Astrocyte (in vitro differentiated cells and primary cell): ENCODE data around the gene RPLP1. TPM values are rescaled to one million over a fixed set of nuclear protein-coding genes. Genes with fewer than 3 reads are reported as not detected.

Source experiments
- DNase-seq: peaks from one replicate; pipeline ENCODE4 v3.0.0-alpha.2; 2010; ENCODE audit warnings: low read depth
- FAIRE-seq: peaks from 2 replicates; lab custom pipeline; 2011; peaks lifted over from hg19 to GRCh38; lab: Jason Lieb, UNC
- H2AFZ ChIP-seq: 2 replicates; pipeline ENCODE4 v1.6.0; 2012; ENCODE audit warnings: low read depth, low read length, inconsistent platforms
- H3K27ac ChIP-seq: 2 replicates; pipeline ENCODE4 v1.5.1; 2011; ENCODE audit warnings: low read depth, low read length, inconsistent platforms
- H3K27me3 ChIP-seq: 2 replicates; pipeline ENCODE4 v1.6.0; 2011; ENCODE audit warnings: low read length, inconsistent platforms; ENCODE audit not compliant: insufficient read depth
- H3K36me3 ChIP-seq: 2 replicates; pipeline ENCODE4 v1.5.1; 2011; ENCODE audit warnings: low read length, inconsistent platforms; ENCODE audit not compliant: insufficient read depth
- H3K4me1 ChIP-seq: 2 replicates; pipeline ENCODE4 v1.5.1; 2011; ENCODE audit warnings: low read length, inconsistent platforms; ENCODE audit not compliant: insufficient read depth
- H3K4me2 ChIP-seq: 2 replicates; pipeline ENCODE4 v1.6.0; 2012; ENCODE audit warnings: low read length, inconsistent platforms
- H3K4me3 ChIP-seq: 2 replicates; pipeline ENCODE4 v1.5.1; 2011; ENCODE audit warnings: low read depth, mild to moderate bottlenecking, low read length, inconsistent platforms; ENCODE audit not compliant: insufficient read depth
- H3K79me2 ChIP-seq: 2 replicates; pipeline ENCODE4 v1.6.0; 2012; ENCODE audit warnings: mild to moderate bottlenecking, low read length, inconsistent platforms; ENCODE audit not compliant: insufficient read depth
- H3K9ac ChIP-seq: 2 replicates; pipeline ENCODE4 v1.6.0; 2012; ENCODE audit warnings: mild to moderate bottlenecking, low read length, inconsistent platforms
- H3K9me3 ChIP-seq: 2 replicates; pipeline ENCODE4 v1.5.1; 2012; ENCODE audit warnings: low read depth, mild to moderate bottlenecking, low read length, inconsistent platforms; ENCODE audit not compliant: insufficient read depth
- H4K20me1 ChIP-seq: 2 replicates; pipeline ENCODE4 v1.6.0; 2012; ENCODE audit warnings: low read length, inconsistent platforms; ENCODE audit not compliant: insufficient read depth
- H3K27ac Mint-ChIP-seq: one replicate; pipeline ENCODE4 v1.8.0; 2021; ENCODE audit warnings: mild to moderate bottlenecking, mixed read lengths; ENCODE audit not compliant: unreplicated experiment
- H3K27me3 Mint-ChIP-seq: one replicate; pipeline ENCODE4 v1.8.0; 2021; ENCODE audit warnings: low read depth, mixed read lengths; ENCODE audit not compliant: unreplicated experiment
- H3K36me3 Mint-ChIP-seq: one replicate; pipeline ENCODE4 v1.8.0; 2021; ENCODE audit warnings: low read depth, mixed read lengths; ENCODE audit not compliant: unreplicated experiment
- H3K4me1 Mint-ChIP-seq: one replicate; pipeline ENCODE4 v1.8.0; 2021; ENCODE audit warnings: low read depth, mixed read lengths; ENCODE audit not compliant: unreplicated experiment
- H3K4me3 Mint-ChIP-seq: one replicate; pipeline ENCODE4 v1.8.0; 2021; ENCODE audit warnings: mild to moderate bottlenecking, moderate library complexity, mixed read lengths; ENCODE audit not compliant: unreplicated experiment
- H3K9me3 Mint-ChIP-seq: one replicate; pipeline ENCODE4 v1.8.0; 2021; ENCODE audit warnings: mild to moderate bottlenecking, mixed read lengths; ENCODE audit not compliant: unreplicated experiment
- EZH2 ChIP-seq: IDR thresholded peaks from 2 replicates; pipeline ENCODE4 v1.6.1; 2012; ENCODE audit warnings: mild to moderate bottlenecking, low read length, inconsistent platforms; ENCODE audit not compliant: insufficient read depth
- total RNA-seq: library from RNA; stranded (reverse); gene quantifications from 2 replicates; pipeline ENCODE4 v1.2.1, GENCODE V29; 2021
- TF ChIP-seq, protein P1 (sequence below): IDR thresholded peaks from 2 replicates; pipeline ENCODE4 v1.5.1; 2011; ENCODE audit warnings: low read depth, mild to moderate bottlenecking, inconsistent platforms, low read length, moderate library complexity; ENCODE audit not compliant: insufficient read depth

Gene RPLP1
- total RNA-seq, 1 donor from 2014 or later, result 1,465 TPM

- no peak overlapping the region for H3K4me2 ChIP-seq
- Mint-ChIP-seq H3K27ac (no peak overlapping the region), H3K4me1 (peaks cover 2% of the 10 kb centered on the region), H3K27me3 (peaks cover 29% of the 10 kb centered on the region), H3K4me3 (no peak overlapping the region), H3K36me3 (peaks cover 7% of the 10 kb centered on the region), H3K9me3 (peaks cover 8% of the 10 kb centered on the region)
- H2AFZ ChIP-seq, result no peak overlapping the region
- no peak for FAIRE-seq
- H3K4me1 ChIP-seq, result no peaks in the 10 kb centered on the region
- DNase-seq, result no peak
- no peaks in the 10 kb centered on the region for H3K9me3 ChIP-seq
- no peaks in the 10 kb centered on the region for H3K36me3 ChIP-seq
- peaks cover 12% of the 10 kb centered on the region for H3K27me3 ChIP-seq
- H3K4me3 ChIP-seq, result no peak overlapping the region
- no peak for TF ChIP-seq EZH2
- TF ChIP-seq, protein P1, sequence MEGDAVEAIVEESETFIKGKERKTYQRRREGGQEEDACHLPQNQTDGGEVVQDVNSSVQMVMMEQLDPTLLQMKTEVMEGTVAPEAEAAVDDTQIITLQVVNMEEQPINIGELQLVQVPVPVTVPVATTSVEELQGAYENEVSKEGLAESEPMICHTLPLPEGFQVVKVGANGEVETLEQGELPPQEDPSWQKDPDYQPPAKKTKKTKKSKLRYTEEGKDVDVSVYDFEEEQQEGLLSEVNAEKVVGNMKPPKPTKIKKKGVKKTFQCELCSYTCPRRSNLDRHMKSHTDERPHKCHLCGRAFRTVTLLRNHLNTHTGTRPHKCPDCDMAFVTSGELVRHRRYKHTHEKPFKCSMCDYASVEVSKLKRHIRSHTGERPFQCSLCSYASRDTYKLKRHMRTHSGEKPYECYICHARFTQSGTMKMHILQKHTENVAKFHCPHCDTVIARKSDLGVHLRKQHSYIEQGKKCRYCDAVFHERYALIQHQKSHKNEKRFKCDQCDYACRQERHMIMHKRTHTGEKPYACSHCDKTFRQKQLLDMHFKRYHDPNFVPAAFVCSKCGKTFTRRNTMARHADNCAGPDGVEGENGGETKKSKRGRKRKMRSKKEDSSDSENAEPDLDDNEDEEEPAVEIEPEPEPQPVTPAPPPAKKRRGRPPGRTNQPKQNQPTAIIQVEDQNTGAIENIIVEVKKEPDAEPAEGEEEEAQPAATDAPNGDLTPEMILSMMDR, result no peak
- H3K79me2 ChIP-seq, result no peaks in the 10 kb centered on the region
- no peaks in the 10 kb centered on the region for H4K20me1 ChIP-seq
- H3K9ac ChIP-seq, result no peak overlapping the region
- no peak overlapping the region for H3K27ac ChIP-seq
Observed at GRCh38 chr15:69490356-69491037, 37.9 kb downstream of the RPLP1 start.

DNA sequence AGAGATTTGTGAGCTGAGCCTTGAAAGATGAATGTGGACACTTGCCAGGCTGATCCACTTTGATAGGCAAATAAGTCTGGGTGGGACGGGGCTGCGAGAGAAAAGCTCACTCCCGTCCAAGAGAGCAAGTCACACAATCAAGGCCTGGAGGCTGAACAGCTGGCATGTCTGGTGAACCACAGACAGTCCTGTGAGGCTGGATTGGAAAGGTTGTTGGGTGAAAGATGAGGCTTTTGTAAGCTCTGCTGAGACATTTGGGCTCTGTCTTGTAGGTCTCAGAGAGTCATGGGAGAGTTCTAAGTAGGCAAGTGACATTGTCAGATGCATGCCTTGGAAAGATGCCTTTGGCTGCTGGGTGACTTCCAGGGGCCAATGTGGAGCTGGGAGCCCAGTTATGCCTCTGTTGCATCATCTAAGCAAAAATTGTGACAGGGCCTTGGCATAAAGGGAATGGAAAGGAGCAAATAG lies 38.5 kb downstream of the RPLP1 start:
- H3K36me3 Mint-ChIP-seq, result peaks cover 7% of the 10 kb centered on the region
- no peak overlapping the region for H3K4me2 ChIP-seq
- no peak overlapping the region for H3K9ac ChIP-seq
- no peaks in the 10 kb centered on the region for H3K9me3 ChIP-seq
- peaks cover 14% of the 10 kb centered on the region for H3K27me3 ChIP-seq
- no peak overlapping the region for H3K27ac ChIP-seq
- H3K4me3 Mint-ChIP-seq, result no peak overlapping the region
- H3K4me3 ChIP-seq, result no peak overlapping the region
- DNase-seq, result peak; percentile 55
- peaks cover 25% of the 10 kb centered on the region for H3K27me3 Mint-ChIP-seq
- no peak overlapping the region for H3K27ac Mint-ChIP-seq
- peaks cover 6% of the 10 kb centered on the region for H3K9me3 Mint-ChIP-seq
- no peaks in the 10 kb centered on the region for H3K36me3 ChIP-seq
- no peak overlapping the region for H2AFZ ChIP-seq
- H4K20me1 ChIP-seq, result no peaks in the 10 kb centered on the region
- FAIRE-seq, result no peak
- H3K79me2 ChIP-seq, result no peaks in the 10 kb centered on the region
- TF ChIP-seq EZH2, result no peak
- TF ChIP-seq, protein P1, result no peak
- no peaks in the 10 kb centered on the region for H3K4me1 ChIP-seq
- H3K4me1 Mint-ChIP-seq, result peaks cover 2% of the 10 kb centered on the region

DNA sequence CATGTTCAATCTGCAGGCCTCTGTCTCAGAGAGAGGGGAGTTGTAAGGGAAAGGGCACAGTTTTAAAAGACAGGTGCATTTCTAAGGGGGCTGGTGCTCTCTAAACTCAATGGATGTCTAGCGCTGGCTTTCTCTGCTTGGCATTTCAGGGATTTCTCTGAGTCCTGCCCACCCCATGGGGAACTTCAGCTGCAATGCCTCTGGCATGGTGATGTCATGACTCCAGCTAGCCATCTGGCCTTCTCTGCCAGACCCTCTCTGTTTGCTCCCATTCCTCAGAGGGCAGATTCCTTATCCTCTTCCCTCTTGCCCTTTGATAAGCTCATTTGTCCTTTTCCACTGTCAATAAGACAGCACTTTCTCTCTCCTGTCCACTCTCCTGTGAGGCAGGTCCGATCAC lies 40.8 kb downstream of the RPLP1 start:
- no peaks in the 10 kb centered on the region for H3K79me2 ChIP-seq
- H3K4me3 ChIP-seq, result no peak overlapping the region
- Mint-ChIP-seq H3K4me1 (peaks cover 2% of the 10 kb centered on the region), H3K27me3 (peaks cover 28% of the 10 kb centered on the region), H3K4me3 (no peak overlapping the region), H3K27ac (no peak overlapping the region), H3K36me3 (peaks cover 7% of the 10 kb centered on the region), H3K9me3 (peaks cover 6% of the 10 kb centered on the region)
- no peaks in the 10 kb centered on the region for H3K4me1 ChIP-seq
- H2AFZ ChIP-seq, result no peak overlapping the region
- TF ChIP-seq, protein P1, result no peak
- no peak for TF ChIP-seq EZH2
- FAIRE-seq, result no peak
- H4K20me1 ChIP-seq, result no peaks in the 10 kb centered on the region
- H3K9me3 ChIP-seq, result no peaks in the 10 kb centered on the region
- no peak overlapping the region for H3K4me2 ChIP-seq
- H3K27me3 ChIP-seq, result peaks cover 14% of the 10 kb centered on the region
- no peak overlapping the region for H3K9ac ChIP-seq
- no peak for DNase-seq
- no peak overlapping the region for H3K27ac ChIP-seq
- no peaks in the 10 kb centered on the region for H3K36me3 ChIP-seq
